Suppressor macrophage (primary cell): Measurements from ENCODE around the gene ARHGAP23.
"Not testable (repeated sequence)": the region's sequence is repeated elsewhere in the genome, so short reads cannot be mapped to it uniquely, and the experiment has no call there.

Experiments used
- DNase-seq, 4 experiments: peaks; one replicate each; pipeline ENCODE4 v3.0.0-alpha.2; 2020 to 2022

Gene ARHGAP23

GRCh38 chr17:38463451-38463858 lies 35.2 kb downstream of the ARHGAP23 start:
- no peak for DNase-seq

GRCh38 chr17:38464251-38464722 lies 36.0 kb downstream of the ARHGAP23 start:
- DNase-seq: no peak

- no peak for DNase-seq
Measured at GRCh38 chr17:38464723-38465390, 36.6 kb downstream of the ARHGAP23 start.

- DNase-seq: no peak
Measured at GRCh38 chr17:38465391-38466345, 37.4 kb downstream of the ARHGAP23 start.

- no peak for DNase-seq
Measured at GRCh38 chr17:38466346-38467315, 38.4 kb downstream of the ARHGAP23 start.

- no peak for DNase-seq
Measured at GRCh38 chr17:38467491-38467890, 39.2 kb downstream of the ARHGAP23 start.

- DNase-seq: no peak
Measured at GRCh38 chr17:38469875-38470274, 41.6 kb downstream of the ARHGAP23 start.

GRCh38 chr17:38471253-38471652 lies 43.0 kb downstream of the ARHGAP23 start:
- not testable (repeated sequence) for DNase-seq

GRCh38 chr17:38474666-38475065 lies 46.4 kb downstream of the ARHGAP23 start:
- DNase-seq: peak in 1 of 4 experiments; percentile 22

- no peak for DNase-seq
Measured at GRCh38 chr17:38476549-38476948, 48.3 kb downstream of the ARHGAP23 start.

- DNase-seq: not testable (repeated sequence)
Measured at GRCh38 chr17:38477417-38477816, 49.2 kb downstream of the ARHGAP23 start.

- not testable (repeated sequence) for DNase-seq
Measured at GRCh38 chr17:38477951-38478350, 49.7 kb downstream of the ARHGAP23 start.

- DNase-seq: not testable (repeated sequence)
Measured at GRCh38 chr17:38478667-38479066, 50.4 kb downstream of the ARHGAP23 start.

GRCh38 chr17:38482039-38482699 lies 53.9 kb downstream of the ARHGAP23 start:
- not testable (repeated sequence) for DNase-seq

- not testable (repeated sequence) for DNase-seq
Measured at GRCh38 chr17:38482700-38483043, 54.4 kb downstream of the ARHGAP23 start.

- DNase-seq: peak; percentile 70 to 84 (median 80)
Measured at GRCh38 chr17:38484242-38485145, 56.2 kb downstream of the ARHGAP23 start.

GRCh38 chr17:38485146-38485468 lies 56.8 kb downstream of the ARHGAP23 start:
- no peak for DNase-seq

- not testable (repeated sequence) for DNase-seq
Measured at GRCh38 chr17:38485681-38486298, 57.5 kb downstream of the ARHGAP23 start.

- DNase-seq: not testable (repeated sequence)
Measured at GRCh38 chr17:38489774-38490173, 61.5 kb downstream of the ARHGAP23 start.

- not testable (repeated sequence) for DNase-seq
Measured at GRCh38 chr17:38491346-38492066, 63.2 kb downstream of the ARHGAP23 start.
